ENCODE data around the gene FRMPD1. TPM values are rescaled to one million over a fixed set of nuclear protein-coding genes. Genes with fewer than 3 reads are reported as not detected.

Gene FRMPD1
- total RNA-seq, 4 donors from 2014 or later = 12.9 to 23.9 (median 16.2) TPM

DNA sequence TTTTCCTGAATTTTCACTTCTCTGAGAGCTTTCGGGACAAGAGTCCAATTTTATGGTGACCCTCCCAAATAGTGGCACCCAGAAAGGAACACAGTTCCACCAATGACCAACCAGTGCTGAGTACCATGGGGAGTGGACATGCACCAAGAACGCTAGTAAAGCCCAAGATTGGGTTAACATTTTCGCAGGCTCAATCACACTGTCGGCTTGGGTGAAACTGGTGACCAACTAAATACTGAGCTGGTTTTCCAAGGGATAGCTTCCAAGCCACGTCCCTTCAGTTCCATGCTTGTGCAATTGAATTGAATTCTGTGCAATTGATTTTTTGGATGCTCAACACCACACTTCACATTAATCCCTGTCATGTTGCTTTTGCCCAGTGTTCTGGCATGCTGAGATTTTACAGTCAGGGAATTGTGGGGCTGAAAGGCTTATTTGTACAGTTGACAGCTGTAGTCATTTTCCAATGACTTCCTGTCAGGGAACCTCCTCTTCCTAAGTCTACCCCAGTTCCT, 65.3 kb downstream of the FRMPD1 start:
- intact Hi-C loops (cut with DNase I; ENCODE audit: low total_unique reads) = no loop called here
- no peak for DNase-seq (ENCODE audit: low spot score in 2 of 2)
- 87 to 95% methylated on average over 5 of the region's 5 CpGs for WGBS, 2 donors
- no peak overlapping the region for H3K4me3 ChIP-seq (ENCODE audit: low read depth, poor library complexity, severe bottlenecking)
- TF ChIP-seq POLR2A (IDR thresholded peaks at IDR 0.05) = no peak
- TF ChIP-seq, protein P1, sequence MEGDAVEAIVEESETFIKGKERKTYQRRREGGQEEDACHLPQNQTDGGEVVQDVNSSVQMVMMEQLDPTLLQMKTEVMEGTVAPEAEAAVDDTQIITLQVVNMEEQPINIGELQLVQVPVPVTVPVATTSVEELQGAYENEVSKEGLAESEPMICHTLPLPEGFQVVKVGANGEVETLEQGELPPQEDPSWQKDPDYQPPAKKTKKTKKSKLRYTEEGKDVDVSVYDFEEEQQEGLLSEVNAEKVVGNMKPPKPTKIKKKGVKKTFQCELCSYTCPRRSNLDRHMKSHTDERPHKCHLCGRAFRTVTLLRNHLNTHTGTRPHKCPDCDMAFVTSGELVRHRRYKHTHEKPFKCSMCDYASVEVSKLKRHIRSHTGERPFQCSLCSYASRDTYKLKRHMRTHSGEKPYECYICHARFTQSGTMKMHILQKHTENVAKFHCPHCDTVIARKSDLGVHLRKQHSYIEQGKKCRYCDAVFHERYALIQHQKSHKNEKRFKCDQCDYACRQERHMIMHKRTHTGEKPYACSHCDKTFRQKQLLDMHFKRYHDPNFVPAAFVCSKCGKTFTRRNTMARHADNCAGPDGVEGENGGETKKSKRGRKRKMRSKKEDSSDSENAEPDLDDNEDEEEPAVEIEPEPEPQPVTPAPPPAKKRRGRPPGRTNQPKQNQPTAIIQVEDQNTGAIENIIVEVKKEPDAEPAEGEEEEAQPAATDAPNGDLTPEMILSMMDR (IDR thresholded peaks at IDR 0.05) = no peak

DNA sequence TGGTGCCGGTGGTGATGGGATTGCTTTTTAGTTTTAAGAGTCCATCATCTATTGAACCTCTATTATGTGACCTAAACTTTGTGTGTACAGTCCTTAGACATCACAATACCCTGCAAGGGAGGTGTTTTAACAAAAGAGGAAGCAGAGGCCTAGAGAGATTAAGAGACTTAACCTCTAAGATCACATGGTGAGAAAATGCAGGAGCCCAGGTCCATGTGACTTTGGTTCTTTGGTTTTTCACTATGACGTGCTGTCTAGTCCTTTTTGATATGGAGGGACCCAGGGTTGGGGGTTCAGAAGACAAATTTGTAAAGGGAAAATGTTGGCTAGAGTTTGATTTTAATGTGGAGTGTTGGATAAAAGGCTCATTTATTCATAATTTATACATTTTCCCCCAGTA, 68.8 kb downstream of the FRMPD1 start:
- no peak overlapping the region for H3K4me3 ChIP-seq (ENCODE audit: low read depth, poor library complexity, severe bottlenecking)
- intact Hi-C loops (cut with DNase I; ENCODE audit: low total_unique reads) = no loop called here
- no peak for TF ChIP-seq POLR2A (IDR thresholded peaks at IDR 0.05)
- TF ChIP-seq, protein P1 (IDR thresholded peaks at IDR 0.05) = no peak
- 79 to 89% methylated on average over 2 of the region's 2 CpGs for WGBS, 2 donors
- no peak for DNase-seq (ENCODE audit: low spot score in 2 of 2)

DNA sequence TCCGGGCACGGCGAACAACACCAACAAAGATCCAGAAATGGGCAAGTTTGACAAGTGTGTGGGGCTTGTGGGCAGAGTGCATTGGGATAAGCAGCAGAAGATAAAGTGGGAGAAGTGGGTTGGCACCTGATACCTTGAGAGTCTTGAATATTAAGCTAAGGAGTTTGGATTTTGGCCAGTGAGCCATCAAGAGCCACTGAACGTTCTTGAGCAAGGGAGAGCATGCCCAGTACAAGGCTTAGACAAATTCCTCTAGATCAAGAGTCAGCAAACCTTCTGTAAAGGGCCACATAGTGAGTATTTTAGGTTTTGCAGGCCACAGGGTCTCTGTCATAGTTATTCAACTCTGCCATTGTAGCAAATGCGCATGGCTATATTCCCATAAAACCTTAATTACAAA, 76.3 kb downstream of the FRMPD1 start:
- WGBS, 2 donors = 84 to 91% methylated on average over 5 of the region's 5 CpGs
- no peak overlapping the region for H3K4me3 ChIP-seq (ENCODE audit: low read depth, poor library complexity, severe bottlenecking)
- TF ChIP-seq, protein P1 (IDR thresholded peaks at IDR 0.05) = no peak
- no peak for TF ChIP-seq POLR2A (IDR thresholded peaks at IDR 0.05)
- DNase-seq (ENCODE audit: low spot score in 2 of 2) = no peak
- intact Hi-C loops (cut with DNase I; ENCODE audit: low total_unique reads) = no loop called here

DNA sequence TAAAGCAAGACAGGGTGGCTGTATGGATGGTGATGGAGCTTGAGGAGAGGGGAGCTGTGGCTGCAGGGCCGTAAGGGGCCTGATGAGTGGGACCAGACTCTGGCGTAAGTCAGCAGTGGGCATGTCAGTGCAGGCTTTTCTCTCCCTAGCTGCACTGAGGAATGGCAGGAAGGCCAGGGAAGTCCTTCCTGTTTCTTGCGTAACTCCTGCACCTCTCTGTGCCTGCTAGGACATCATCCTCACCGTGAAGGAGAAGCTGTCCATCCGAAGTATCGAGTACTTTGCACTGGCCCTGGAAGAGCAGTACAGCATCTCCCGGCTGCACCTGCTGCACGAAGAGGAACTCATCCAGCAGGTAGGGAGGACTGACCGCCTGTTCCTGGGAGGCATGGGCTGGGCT, 78.7 kb downstream of the FRMPD1 start:
- DNase-seq (ENCODE audit: low spot score in 2 of 2) = no peak
- intact Hi-C loops (cut with DNase I; ENCODE audit: low total_unique reads) = no loop called here
- H3K4me3 ChIP-seq (ENCODE audit: low read depth, poor library complexity, severe bottlenecking) = no peak overlapping the region
- no peak for TF ChIP-seq POLR2A (IDR thresholded peaks at IDR 0.05)
- TF ChIP-seq, protein P1 (IDR thresholded peaks at IDR 0.05) = no peak
- 60 to 63% methylated on average over 8 to 9 of the region's 9 CpGs for WGBS, 2 donors

DNA sequence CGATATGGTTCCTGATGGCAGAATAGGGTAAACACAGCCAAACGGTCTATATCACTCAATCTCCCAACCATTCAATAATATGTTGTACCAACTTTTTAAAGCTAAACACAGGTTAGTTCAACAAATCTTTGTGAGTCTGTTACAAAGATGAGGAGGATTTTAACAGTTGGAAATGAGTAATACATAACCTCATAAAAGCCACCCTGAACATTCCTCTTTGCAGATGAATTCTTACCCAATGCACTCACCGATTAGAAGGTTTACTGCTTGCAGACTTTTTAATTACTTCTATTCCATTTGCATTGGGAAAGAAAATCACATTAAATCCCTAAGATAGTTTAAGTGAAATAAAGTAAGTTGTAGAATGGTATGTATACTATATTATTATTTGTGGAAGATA, 79.5 kb downstream of the FRMPD1 start:
- no peak for DNase-seq (ENCODE audit: low spot score in 2 of 2)
- 67 to 82% methylated on average over 3 of the region's 3 CpGs for WGBS, 2 donors
- intact Hi-C loops (cut with DNase I; ENCODE audit: low total_unique reads) = no loop called here
- no peak overlapping the region for H3K4me3 ChIP-seq (ENCODE audit: low read depth, poor library complexity, severe bottlenecking)
- no peak for TF ChIP-seq POLR2A (IDR thresholded peaks at IDR 0.05)
- TF ChIP-seq, protein P1 (IDR thresholded peaks at IDR 0.05) = no peak

DNA sequence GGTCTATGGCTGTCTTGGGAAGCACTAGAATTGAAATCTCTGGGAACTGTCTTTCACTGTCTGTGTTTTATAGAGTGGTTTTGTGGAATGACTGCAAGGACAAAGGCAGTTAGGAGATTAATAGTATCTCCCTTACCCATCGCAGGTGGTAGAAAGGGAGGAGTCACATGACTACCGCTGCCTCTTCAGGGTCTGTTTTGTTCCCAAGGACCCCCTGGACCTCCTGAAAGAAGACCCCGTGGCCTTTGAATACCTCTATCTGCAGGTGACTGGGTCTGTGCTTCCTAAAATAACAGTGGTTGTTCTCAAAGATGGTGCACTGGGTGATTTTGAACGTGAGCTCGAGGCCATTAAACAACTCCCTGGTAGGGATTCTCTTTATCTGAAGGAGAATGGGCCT, 80.1 kb downstream of the FRMPD1 start:
- TF ChIP-seq, protein P1 (IDR thresholded peaks at IDR 0.05) = no peak
- no peak for TF ChIP-seq POLR2A (IDR thresholded peaks at IDR 0.05)
- H3K4me3 ChIP-seq (ENCODE audit: low read depth, poor library complexity, severe bottlenecking) = no peak overlapping the region
- intact Hi-C loops (cut with DNase I; ENCODE audit: low total_unique reads) = no loop called here
- 61 to 62% methylated on average over 5 of the region's 5 CpGs for WGBS, 2 donors
- no peak for DNase-seq (ENCODE audit: low spot score in 2 of 2)
